Measurements from ENCODE around the gene TEC.

TEC gene

GRCh38 chr4:48267574-48267973 is 2.1 kb downstream of the TEC start:
- no peak for DNase-seq

GRCh38 chr4:48266781-48267180 is 2.9 kb downstream of the TEC start:
- DNase-seq = no peak

GRCh38 chr4:48262926-48263325 is 6.7 kb downstream of the TEC start:
- DNase-seq = no peak

GRCh38 chr4:48262484-48262883 is 7.2 kb downstream of the TEC start:
- no peak for DNase-seq

- DNase-seq = no peak
Observed at GRCh38 chr4:48261281-48261680, 8.4 kb downstream of the TEC start.

- no peak for DNase-seq
Observed at GRCh38 chr4:48259748-48260147, 9.9 kb downstream of the TEC start.

- no peak for DNase-seq
Observed at GRCh38 chr4:48258845-48259397, 10.7 kb downstream of the TEC start.

- DNase-seq = no peak
Observed at GRCh38 chr4:48255959-48256342, 13.7 kb downstream of the TEC start.

GRCh38 chr4:48255072-48255958 is 14.3 kb downstream of the TEC start:
- no peak for DNase-seq

- DNase-seq = no peak
Observed at GRCh38 chr4:48254381-48255071, 15.1 kb downstream of the TEC start.

- no peak for DNase-seq
Observed at GRCh38 chr4:48252313-48252712, 17.3 kb downstream of the TEC start.

GRCh38 chr4:48250980-48251379 is 18.7 kb downstream of the TEC start:
- no peak for DNase-seq

- no peak for DNase-seq
Observed at GRCh38 chr4:48250343-48250742, 19.3 kb downstream of the TEC start.

- DNase-seq = no peak
Observed at GRCh38 chr4:48249378-48249777, 20.3 kb downstream of the TEC start.

- no peak for DNase-seq
Observed at GRCh38 chr4:48248559-48248953, 21.1 kb downstream of the TEC start.

GRCh38 chr4:48247878-48248558 is 21.6 kb downstream of the TEC start:
- no peak for DNase-seq

GRCh38 chr4:48247142-48247877 is 22.3 kb downstream of the TEC start:
- no peak for DNase-seq

GRCh38 chr4:48244665-48245064 is 25.0 kb downstream of the TEC start:
- no peak for DNase-seq

GRCh38 chr4:48243887-48244286 is 25.8 kb downstream of the TEC start:
- DNase-seq = no peak

- DNase-seq = no peak
Observed at GRCh38 chr4:48243429-48243828, 26.2 kb downstream of the TEC start.

GRCh38 chr4:48242511-48243195 is 27.0 kb downstream of the TEC start:
- DNase-seq = no peak

- no peak for DNase-seq
Observed at GRCh38 chr4:48241731-48242130, 27.9 kb downstream of the TEC start.
